ENCODE measurements around the gene ASAP2.

DNA sequence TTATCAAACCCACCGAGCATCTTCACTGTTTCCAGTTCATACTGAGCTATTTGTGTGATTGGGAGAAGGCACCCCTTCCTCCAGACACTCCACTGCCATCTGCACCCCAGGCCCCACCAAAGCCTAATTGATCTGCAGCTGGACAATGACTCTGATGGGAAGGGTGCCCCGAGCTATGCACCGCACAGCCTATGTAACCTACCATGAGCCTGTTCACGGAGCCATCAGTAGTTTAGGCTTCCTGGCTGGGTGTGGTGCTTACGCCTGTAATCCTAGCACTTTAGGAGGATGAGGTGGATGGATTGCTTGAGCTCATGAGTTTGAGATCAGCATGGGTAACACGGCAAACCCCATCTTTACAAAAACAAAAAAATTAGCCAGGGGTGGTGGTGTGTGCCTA, 17.8 kb upstream of the ASAP2 start:
- TF ChIP-seq EZH2 (IDR thresholded peaks at IDR 0.05; ENCODE audit: borderline replicate concordance, low read depth, low read length, severe bottlenecking), result no peak
- TF ChIP-seq, protein P1, sequence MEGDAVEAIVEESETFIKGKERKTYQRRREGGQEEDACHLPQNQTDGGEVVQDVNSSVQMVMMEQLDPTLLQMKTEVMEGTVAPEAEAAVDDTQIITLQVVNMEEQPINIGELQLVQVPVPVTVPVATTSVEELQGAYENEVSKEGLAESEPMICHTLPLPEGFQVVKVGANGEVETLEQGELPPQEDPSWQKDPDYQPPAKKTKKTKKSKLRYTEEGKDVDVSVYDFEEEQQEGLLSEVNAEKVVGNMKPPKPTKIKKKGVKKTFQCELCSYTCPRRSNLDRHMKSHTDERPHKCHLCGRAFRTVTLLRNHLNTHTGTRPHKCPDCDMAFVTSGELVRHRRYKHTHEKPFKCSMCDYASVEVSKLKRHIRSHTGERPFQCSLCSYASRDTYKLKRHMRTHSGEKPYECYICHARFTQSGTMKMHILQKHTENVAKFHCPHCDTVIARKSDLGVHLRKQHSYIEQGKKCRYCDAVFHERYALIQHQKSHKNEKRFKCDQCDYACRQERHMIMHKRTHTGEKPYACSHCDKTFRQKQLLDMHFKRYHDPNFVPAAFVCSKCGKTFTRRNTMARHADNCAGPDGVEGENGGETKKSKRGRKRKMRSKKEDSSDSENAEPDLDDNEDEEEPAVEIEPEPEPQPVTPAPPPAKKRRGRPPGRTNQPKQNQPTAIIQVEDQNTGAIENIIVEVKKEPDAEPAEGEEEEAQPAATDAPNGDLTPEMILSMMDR (IDR thresholded peaks at IDR 0.05; ENCODE audit: borderline replicate concordance, extremely low read depth, low read length, poor library complexity, severe bottlenecking), result no peak
